AML-193 (cell line): Measurements from ENCODE around the gene MST1R.
"Not testable (repeated sequence)": the region's sequence is repeated elsewhere in the genome, so short reads cannot be mapped to it uniquely, and the experiment has no call there.

ENCODE experiments used
- DNase-seq, 2 experiments: peaks; one replicate each; lab custom pipeline; 2025; lab: John Stamatoyannopoulos, UW

The MST1R gene

GRCh38 chr3:49903451-49904424, at the start of gene MST1R:
Gene MST1R, minus strand, starts transcription at chr3:49903873. Its CDS starts 264 bp downstream, at chr3:49903609.
- peak; percentile 21 to 39 for DNase-seq

- no peak for DNase-seq
Observed at GRCh38 chr3:49952924-49953323, 49.3 kb upstream of the MST1R start.

GRCh38 chr3:49942651-49943050, 39.0 kb upstream of the MST1R start:
- peak; percentile 26 to 31 for DNase-seq

GRCh38 chr3:49940667-49941249, 37.1 kb upstream of the MST1R start:
- peak; percentile 16 to 21 for DNase-seq

- peak; percentile 99 for DNase-seq
Observed at GRCh38 chr3:49939858-49940666, 36.4 kb upstream of the MST1R start, which contains the start of gene RBM6. Gene RBM6, plus strand, starts transcription at chr3:49940150. Its CDS starts 22,492 bp downstream, at chr3:49962642.

GRCh38 chr3:49937090-49937489, 33.4 kb upstream of the MST1R start:
- peak; percentile 69 to 75 for DNase-seq

- DNase-seq = not testable (repeated sequence)
Observed at GRCh38 chr3:49932281-49932680, 28.6 kb upstream of the MST1R start.

GRCh38 chr3:49930922-49931321, 27.2 kb upstream of the MST1R start:
- DNase-seq = no peak

GRCh38 chr3:49930168-49930690, 26.6 kb upstream of the MST1R start:
- DNase-seq = no peak

GRCh38 chr3:49929291-49930167, 25.9 kb upstream of the MST1R start, which contains the start of gene MON1A:
Gene MON1A, minus strand, starts transcription at chr3:49929811. Its CDS starts 16,465 bp downstream, at chr3:49913346.
- peak; percentile 77 to 78 for DNase-seq

- no peak for DNase-seq
Observed at GRCh38 chr3:49928481-49929017, 24.9 kb upstream of the MST1R start.

- DNase-seq = no peak
Observed at GRCh38 chr3:49927798-49928197, 24.1 kb upstream of the MST1R start.

GRCh38 chr3:49926117-49926728, 22.6 kb upstream of the MST1R start:
- peak in 1 of 2 experiments; percentile 7 for DNase-seq

GRCh38 chr3:49925485-49925884, 21.8 kb upstream of the MST1R start:
- no peak for DNase-seq

- no peak for DNase-seq
Observed at GRCh38 chr3:49924683-49925082, 21.0 kb upstream of the MST1R start.

- DNase-seq = peak; percentile 52 to 55
Observed at GRCh38 chr3:49917806-49918590, 14.3 kb upstream of the MST1R start.

GRCh38 chr3:49916686-49917085, 13.0 kb upstream of the MST1R start:
- peak in 1 of 2 experiments; percentile 2 for DNase-seq

- no peak for DNase-seq
Observed at GRCh38 chr3:49914906-49915305, 11.2 kb upstream of the MST1R start.

- no peak for DNase-seq
Observed at GRCh38 chr3:49912881-49913281, 9.2 kb upstream of the MST1R start.
